Fibroblast of peridontal ligament (primary cell): Measurements from ENCODE around the gene SYCN.

Experiments used
- DNase-seq: peaks from one replicate; pipeline ENCODE4 v3.0.0-alpha.2; 2010; ENCODE audit errors: extremely low read depth

The SYCN gene

DNA sequence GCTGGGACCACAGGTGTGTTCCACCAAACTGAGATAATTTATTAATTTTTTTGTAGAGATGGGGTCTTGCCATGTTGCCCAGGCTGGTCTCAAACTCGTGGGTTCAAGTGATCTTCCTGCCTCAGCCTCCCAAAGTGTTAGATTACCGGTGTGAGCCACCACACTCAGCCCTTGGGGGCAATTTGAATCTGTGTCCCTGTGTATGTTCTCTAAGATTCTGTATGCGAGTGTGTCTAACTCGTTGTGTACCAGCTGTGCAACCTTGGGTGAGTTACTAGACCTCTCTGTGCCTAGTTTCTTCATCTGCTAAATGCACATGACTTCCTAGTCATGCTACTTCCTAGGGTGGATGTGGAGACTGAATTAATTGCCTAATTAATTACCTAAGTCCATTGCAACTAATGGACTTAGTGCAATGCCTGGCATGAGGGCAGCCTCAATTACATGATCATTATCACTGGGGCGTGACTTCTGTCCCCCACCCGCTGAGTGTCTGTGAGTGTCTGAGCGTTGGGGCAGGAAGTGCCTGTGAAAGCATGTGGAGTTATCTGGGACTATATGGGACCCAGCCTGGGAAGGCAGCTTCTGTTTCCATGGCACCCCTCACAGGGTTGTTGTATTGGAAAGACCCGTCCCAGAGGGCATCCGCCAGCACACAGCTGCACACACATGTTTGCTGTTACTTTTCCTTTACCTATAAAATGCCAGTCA is 9.1 kb downstream of the SYCN start:
- no peak for DNase-seq

DNA sequence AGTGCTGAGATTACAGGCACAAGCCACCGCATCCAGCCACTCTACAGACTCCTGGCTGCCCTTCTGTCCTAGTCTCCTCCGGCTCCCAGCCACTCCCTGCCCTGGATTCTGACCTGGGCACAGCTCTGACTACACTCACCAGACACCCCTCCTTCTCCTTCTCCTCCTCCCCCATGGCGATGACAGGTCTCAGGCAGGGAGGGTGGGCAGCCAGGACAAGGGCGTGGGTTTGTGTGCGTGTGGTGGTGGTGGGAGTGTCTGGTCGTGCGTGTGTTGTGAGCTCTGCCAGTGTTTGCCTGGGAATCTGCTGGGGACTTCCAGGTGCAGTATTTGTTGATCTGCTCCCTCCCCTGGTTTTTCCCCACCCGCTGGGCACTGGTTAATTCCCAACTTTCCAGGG is 10.3 kb downstream of the SYCN start:
- no peak for DNase-seq

DNA sequence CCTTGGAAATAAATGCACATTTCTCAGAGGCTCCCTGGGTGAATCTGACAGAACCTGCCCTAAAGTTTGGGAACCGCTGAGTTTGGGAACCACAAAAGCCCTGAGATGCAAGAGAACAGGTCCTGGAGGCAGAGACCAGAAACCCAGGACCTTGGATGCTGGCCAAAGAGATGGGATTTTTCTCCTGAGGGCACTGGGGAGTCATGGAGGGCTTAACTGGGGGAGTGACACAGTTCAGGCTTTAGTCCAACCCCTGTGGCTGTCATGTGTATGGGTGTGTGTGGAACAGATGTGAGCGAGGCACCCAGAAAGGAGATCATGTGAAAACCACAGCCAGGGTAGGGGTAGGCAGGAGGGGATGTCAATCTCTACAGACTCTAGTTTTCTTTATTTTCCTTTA is 11.2 kb downstream of the SYCN start:
- no peak for DNase-seq

DNA sequence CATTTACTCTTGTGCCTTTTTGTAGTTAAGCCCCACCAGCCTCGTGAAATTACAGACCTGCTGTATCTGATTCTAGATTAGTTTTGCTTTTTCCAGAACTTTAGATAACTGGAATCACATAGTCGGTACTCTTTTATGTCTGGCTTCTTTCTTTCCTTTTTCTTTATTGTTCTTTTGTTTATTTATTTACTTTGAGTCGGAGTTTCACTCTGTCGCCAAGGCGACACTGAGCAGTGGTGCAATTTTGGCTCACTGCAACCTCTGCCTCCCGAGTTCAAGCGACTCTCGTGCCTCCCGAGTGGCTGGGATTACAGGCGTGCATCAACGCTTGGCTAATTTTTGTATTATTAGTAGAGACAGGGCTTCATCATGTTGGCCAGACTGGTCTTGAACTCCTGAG is 13.3 kb downstream of the SYCN start:
- DNase-seq = no peak

DNA sequence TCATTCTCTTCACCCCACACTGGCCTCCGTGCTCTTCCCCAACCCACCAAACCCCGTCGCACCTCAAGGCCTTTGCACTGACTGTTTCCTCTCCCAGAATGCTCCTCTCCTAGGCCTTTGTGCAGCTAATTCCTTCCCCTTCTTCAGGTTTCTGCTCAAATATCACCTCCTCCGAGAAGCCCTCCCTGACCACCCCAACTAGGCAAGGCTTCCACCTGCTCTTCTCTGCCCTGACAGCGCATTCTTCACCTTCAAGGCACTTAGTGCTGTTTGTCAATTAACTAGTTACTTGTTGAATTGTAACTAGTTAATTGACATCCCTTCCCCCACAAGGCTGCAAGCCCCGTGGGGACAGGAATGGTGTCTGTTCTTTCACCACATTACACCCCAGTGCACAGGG is 15.1 kb downstream of the SYCN start:
- no peak for DNase-seq

DNA sequence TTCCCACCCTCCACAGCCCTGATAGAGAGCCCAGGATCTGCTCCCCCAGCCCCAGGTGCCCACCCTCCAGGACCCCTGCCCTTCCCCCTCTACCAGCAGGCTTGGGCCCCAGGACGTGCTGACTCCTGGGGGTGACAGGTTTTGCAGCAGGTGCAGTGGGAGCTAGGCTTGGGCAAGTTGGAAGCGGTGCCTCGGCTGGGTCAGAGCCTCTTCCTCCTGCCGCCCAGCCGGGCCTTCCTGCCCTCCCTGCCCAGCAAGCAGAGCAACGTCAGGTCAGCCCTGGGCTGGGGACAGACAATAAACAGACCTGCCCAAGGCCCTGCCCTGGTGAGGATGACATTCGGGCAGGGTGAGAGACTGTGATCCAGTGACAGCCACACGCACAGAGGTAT is 16.5 kb downstream of the SYCN start:
- DNase-seq = no peak

DNA sequence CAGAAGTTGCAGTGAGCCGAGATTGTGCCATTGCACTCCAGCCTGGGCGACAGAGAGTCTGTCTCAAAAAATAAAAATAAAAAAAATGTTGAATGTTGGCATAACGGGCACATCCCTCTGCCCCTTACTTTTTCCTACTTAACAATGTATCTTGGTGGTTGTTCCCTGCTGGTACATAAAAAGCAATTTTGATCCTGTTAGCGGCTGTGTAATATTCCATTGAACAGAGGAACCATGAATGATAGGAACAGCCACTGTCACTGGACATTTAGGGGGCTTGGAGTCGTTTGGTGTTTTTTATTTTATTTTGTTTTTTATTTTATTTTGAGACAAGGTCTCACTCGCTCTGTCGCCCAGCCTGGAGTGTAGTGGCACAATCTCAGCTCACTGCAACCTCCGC is 17.7 kb downstream of the SYCN start:
- no peak for DNase-seq

DNA sequence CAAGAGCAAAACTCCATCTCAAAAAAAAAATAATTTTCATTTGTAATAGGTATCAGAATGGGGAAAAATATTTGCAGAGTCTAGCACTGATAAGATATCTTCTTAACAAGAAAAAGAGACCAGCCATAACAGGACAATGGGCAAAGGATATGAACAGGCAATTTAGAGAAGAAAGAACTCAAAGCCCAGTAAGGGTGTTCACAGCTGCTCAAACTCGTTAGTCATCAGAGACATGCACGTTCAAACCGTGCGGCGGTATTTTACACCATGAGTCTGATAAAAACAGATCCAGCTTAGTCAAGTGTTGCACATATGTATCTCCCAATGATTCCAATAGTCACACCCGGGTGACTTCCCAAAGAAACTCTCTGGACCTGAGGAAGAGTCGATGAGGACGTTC is 21.0 kb downstream of the SYCN start:
- no peak for DNase-seq

DNA sequence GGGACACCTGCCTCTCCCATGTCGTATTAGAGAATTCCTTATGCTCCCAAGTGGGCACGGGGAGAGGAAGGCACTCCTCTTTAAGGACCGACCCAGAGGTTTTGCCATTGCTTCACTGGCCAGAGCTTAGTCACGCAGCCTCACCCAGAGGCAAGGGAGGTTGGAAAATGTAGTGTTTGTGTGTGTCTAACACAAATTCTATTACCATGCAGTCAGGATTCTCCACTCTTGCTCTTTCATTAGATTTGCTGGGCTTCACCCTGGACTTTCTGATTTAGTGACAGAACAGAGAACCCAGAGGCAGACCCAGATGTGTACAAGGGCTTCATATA is 21.9 kb downstream of the SYCN start:
- DNase-seq = no peak

DNA sequence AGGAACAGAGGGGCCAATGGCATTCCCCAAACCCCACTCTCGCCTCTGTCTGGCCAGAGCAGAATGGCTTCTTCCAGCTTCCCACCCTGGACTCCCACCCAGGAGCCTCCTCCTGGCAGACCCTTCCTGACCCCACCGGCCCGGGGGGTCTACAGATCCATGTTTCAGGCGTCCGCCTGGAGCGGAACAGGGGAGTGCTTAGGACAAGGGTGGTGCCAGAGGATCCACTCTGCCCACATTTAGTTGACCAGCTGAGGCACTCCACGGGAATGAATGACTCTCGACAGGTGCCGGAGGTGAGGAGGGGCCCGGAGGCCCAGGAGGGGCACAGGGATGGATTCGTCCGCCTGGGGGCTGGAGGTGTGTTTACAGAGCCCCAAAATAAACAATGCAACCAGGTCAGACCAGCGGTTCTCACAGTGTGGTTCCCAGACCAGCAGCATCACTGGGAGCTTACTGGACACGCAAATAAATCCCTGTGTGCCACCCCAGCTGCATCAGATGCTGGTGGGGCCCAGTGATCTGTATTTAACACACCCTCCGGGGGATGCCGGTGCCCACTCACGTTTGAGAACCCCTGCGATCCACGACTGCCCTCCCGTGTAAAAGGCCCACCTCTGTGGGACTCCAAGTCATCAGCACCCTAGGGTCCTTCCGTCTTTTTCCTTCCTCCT is 22.4 kb downstream of the SYCN start:
- DNase-seq = no peak

DNA sequence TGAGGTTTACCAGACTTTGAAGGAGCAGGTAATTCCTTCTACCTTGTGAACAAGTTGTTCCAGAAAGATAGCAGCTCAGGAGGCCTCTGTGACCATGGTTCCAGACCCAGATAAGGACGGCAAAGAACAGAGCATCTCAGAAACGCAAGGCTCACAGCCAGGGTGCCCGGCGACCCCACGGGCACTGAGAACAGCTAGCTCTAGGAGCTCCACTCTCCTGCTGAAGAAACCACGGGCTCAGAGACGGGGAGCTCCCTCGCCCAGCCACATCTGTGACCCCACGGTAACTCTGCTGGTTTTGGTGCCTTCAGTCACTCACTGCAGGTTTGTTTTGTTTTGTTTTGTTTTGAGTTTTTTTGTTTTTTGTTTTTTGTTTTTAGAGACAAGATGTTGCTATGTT is 23.3 kb downstream of the SYCN start:
- no peak for DNase-seq

DNA sequence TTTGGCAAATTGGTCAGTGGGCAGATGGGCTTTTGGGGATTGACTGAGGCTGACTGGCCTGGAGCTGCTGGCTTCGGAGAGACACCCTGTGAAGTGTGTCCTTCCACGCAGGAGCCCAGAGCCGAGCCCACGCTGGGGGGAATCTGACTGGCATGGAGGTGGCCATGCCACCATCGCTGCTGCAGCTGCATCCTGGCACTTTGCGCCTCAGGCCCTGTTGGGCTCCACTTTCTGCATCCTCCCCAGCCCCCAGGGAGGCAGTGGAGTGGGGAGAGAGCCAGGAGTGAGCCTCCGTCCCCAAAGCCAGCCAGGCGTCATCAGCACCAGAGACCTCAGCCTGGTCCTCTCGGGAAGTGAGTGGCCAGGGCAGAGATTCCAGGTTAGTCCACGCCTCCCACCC is 24.3 kb downstream of the SYCN start:
- DNase-seq = no peak

DNA sequence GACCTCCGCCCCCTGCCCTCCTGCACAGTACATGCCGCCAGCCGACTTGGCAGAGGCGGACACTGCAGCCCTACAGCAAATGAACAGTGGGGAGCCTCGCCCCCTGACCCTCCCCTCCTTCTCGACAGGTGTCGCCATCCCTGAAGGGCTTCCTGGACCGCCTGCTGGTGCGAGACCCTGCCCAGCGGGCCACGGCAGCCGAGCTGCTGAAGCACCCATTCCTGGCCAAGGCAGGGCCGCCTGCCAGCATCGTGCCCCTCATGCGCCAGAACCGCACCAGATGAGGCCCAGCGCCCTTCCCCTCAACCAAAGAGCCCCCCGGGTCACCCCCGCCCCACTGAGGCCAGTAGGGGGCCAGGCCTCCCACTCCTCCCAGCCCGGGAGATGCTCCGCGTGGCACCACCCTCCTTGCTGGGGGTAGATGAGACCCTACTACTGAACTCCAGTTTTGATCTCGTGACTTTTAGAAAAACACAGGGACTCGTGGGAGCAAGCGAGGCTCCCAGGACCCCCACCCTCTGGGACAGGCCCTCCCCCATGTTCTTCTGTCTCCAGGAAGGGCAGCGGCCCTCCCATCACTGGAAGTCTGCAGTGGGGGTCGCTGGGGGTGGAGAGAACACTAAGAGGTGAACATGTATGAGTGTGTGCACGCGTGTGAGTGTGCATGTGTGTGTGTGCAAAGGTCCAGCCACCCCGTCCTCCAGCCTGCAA is 25.6 kb downstream of the SYCN start:
- no peak for DNase-seq

DNA sequence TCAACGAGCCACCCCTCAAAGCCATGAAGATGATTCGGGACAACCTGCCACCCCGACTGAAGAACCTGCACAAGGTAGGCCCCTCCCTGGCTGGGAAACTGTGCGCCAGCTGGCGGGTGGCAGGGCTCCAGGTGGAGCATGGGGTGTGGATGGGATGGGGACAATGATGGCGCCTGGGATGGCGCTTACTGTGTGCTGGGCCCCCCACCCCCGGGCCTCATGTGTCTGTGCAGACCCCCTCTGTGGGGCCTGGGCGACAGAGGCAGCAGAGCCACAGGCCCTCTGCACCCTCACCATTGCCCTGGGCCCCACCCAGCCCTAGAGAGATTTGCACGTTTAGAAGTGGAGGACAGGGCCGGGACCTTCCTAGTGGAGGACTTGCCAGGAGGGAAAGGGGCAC is 26.3 kb downstream of the SYCN start:
- DNase-seq = no peak

DNA sequence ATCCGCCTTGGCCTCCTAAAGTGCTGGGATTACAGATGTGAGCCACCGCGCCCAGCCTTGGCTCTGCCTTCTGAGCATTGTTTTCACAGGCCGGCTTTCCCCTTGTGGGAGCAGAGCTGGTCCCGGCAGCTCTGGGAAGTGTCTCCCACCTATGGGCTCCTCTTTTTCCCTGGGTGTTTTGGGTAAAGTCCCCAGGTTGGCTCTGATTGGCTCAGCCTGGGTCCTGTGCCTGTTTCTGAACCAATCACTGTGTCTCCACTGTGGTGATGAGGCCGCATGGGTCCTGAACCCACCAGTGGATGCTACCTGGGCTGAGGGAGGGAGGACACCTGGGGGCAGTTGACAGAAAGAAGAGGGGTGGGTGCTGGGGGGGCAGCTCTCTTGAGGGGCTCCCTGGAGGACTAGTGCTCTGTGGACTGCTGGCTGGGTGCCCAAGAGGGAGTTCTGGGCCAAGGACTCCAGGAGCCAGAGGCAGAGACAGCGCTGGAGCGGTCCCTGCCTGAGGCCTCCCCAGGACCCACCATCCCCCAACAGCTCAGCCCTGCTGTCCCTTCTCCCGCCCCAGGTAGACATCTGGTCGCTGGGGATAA is 26.9 kb downstream of the SYCN start:
- DNase-seq = no peak

DNA sequence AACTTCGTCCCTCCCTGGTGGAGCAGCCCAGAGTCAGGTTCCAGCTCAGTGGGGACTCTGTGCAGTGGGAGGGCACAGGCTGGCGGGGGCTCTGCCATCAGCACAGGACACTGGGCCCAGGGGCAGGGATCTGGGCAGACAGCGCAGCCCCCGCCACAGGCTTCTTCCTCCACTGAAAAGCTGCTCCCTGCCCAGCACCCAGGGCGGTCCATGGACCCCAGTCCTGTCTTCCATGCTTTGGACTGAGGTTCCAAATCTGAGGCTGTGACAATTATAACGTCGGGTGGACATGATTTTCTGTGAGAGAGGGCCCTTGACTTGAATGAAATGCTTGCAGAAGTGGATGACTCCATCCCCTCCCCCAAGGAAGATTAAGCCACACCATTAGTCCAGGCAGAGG is 28.5 kb downstream of the SYCN start:
- no peak for DNase-seq

DNA sequence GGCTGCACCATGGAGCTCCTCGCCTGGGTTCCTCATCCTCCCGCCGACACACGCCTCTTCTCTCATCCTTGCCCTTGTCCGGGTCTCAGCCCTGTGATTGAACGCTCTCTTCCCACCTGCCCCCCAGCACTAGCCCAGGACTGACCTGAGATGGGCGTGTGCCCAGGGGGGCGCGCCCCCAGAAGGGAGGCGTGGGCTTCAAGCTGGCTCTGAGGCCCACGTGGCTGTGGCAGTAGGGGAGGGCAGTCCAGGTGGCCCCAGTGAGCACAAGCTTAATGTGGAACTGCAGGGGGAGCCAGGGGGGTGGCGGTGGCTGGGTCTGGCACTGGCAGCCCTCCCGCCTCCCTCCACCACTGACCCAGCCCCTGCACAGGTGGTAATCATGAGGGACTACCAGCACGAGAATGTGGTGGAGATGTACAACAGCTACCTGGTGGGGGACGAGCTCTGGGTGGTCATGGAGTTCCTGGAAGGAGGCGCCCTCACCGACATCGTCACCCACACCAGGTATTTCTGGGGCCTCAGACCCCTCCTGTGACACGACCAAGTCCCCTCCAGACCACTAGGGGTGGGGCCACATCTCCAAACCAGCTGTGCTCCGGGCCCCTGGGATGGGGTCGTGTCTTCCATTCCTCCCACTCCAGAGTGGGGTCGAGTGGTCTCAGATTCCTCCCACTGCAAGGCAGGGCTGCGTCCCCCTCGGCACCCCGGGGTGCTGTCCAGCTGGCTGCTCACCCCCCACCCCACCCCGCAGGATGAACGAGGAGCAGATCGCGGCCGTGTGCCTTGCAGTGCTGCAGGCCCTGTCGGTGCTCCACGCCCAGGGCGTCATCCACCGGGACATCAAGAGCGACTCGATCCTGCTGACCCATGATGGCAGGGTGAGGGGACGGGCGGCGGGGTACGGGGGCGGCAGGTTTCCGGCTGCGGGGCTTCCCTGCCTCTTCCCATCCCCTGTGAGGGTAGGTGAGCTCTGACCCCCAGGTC is 29.2 kb downstream of the SYCN start:
- no peak for DNase-seq

DNA sequence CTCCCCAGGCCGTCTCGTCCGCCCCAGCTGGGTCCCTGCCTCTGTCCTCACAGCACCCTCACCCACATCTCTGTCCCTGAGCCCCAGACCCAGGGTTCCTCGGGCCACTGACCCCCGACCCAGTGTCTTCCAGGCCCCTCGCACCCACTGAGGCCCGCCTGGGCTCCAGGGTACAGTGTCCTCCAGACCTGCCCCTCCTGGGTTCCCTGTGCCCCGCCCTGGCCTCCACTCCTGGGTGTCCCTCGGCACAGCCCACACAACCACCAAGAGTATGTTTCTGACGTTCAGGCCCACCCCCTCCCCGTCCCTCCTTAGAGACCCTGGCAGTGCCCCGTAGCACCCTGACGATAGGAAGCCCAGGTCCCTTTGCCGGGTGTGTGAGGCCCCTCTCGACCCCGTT is 29.9 kb downstream of the SYCN start:
- no peak for DNase-seq

DNA sequence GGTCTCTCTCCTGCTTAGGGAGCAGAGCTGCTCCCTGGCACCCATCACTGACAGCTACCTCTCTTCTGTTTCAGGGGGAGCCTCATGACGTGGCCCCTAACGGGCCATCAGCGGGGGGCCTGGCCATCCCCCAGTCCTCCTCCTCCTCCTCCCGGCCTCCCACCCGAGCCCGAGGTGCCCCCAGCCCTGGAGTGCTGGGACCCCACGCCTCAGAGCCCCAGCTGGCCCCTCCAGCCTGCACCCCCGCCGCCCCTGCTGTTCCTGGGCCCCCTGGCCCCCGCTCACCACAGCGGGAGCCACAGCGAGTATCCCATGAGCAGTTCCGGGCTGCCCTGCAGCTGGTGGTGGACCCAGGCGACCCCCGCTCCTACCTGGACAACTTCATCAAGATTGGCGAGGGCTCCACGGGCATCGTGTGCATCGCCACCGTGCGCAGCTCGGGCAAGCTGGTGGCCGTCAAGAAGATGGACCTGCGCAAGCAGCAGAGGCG is 30.5 kb downstream of the SYCN start:
- DNase-seq = no peak

DNA sequence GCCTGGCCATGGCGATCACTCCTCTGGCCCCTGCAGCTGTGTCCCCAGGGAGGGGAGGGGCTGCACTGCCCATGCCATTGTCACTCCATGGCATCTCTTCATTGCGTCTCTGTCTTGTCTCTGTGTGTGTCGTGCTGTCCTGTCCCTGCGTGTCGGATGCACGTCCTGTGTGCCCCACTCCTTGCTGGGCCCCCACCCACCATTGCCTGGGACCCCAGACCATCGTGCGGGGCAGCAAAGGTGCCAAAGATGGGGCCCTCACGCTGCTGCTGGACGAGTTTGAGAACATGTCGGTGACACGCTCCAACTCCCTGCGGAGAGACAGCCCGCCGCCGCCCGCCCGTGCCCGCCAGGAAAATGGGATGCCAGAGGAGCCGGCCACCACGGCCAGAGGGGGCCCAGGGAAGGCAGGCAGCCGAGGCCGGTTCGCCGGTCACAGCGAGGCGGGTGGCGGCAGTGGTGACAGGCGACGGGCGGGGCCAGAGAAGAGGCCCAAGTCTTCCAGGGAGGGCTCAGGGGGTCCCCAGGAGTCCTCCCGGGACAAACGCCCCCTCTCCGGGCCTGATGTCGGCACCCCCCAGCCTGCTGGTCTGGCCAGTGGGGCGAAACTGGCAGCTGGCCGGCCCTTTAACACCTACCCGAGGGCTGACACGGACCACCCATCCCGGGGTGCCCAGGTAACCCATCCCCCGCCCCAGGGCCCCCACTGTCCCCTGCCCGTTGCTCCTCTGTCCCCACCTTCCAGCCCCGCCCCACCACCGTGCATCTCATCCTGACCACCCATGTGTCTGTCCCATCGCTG is 31.2 kb downstream of the SYCN start:
- no peak for DNase-seq
